PC-9 (cell line): ENCODE data around the gene NAGA. TPM values are rescaled to one million over a fixed set of nuclear protein-coding genes. Genes with fewer than 3 reads are reported as not detected.
"Not testable (repeated sequence)": the region's sequence is repeated elsewhere in the genome, so short reads cannot be mapped to it uniquely, and the experiment has no call there.

Source experiments
- BruUV-seq: library from RNA; stranded (reverse); fragments of 400-500 nt; replicated peaks from 2 replicates; lab custom pipeline; 2021; lab: Mats Ljungman, UMichigan
- CTCF ChIA-PET: fragments of 300-600 bp; sonication (Branson Sonifier 250); formaldehyde crosslinking; loops from one replicate; lab custom pipeline; 2022; ENCODE audit warnings: antibody characterized with exemption; lab: Charles Lee
- POLR2A ChIA-PET: fragments of 300-600 bp; sonication (Branson Sonifier 250); formaldehyde crosslinking; loops from one replicate; lab custom pipeline; 2022; ENCODE audit warnings: antibody characterized with exemption; ENCODE audit not compliant: unreplicated experiment; lab: Charles Lee
- DNase-seq, 2 experiments: peaks; one replicate each; pipeline versions ENCODE4 v3.0.0 to v3.0.0-alpha.2; 2015 to 2022; ENCODE audit warnings: mixed read lengths in 1 of 2
- H2AFZ ChIP-seq: fragments of 200-600 bp; sonication (generic); 2 replicates; pipeline ENCODE4 v1.8.1; 2017; ENCODE audit warnings: antibody characterized with exemption
- H3F3A ChIP-seq: fragments of 200-600 bp; sonication (generic); 2 replicates; pipeline ENCODE4 v1.8.1; 2017; ENCODE audit warnings: antibody characterized with exemption, mild to moderate bottlenecking, low read depth; ENCODE audit not compliant: insufficient read depth
- H3K27ac ChIP-seq: fragments of 200-600 bp; sonication (generic); 2 replicates; pipeline ENCODE4 v1.6.1; 2016; ENCODE audit warnings: mixed run types
- H3K27me3 ChIP-seq: fragments of 200-600 bp; sonication (generic); 2 replicates; pipeline ENCODE4 v1.6.1; 2016; ENCODE audit warnings: low read depth, mixed run types; ENCODE audit not compliant: insufficient read depth
- H3K36me3 ChIP-seq: fragments of 200-600 bp; sonication (generic); 2 replicates; pipeline ENCODE4 v1.6.1; 2016; ENCODE audit warnings: low read depth, mixed run types
- H3K4me1 ChIP-seq: fragments of 200-600 bp; sonication (generic); replicated peaks from 2 replicates; pipeline ENCODE4 v1.6.1; 2016; ENCODE audit warnings: mixed run types; ENCODE audit not compliant: insufficient read depth
- H3K4me2 ChIP-seq: fragments of 200-600 bp; sonication (generic); 2 replicates; pipeline ENCODE4 v1.6.1; 2017; ENCODE audit warnings: mixed run types
- H3K4me3 ChIP-seq: fragments of 200-600 bp; sonication (generic); 2 replicates; pipeline ENCODE4 v1.6.1; 2016; ENCODE audit warnings: mixed run types
- H3K79me2 ChIP-seq: fragments of 200-600 bp; sonication (generic); 2 replicates; pipeline ENCODE4 v1.6.1; 2017; ENCODE audit warnings: low read depth, mixed run types
- H3K9me2 ChIP-seq: fragments of 200-600 bp; sonication (generic); 2 replicates; pipeline ENCODE4 v1.8.1; 2017; ENCODE audit warnings: mild to moderate bottlenecking; ENCODE audit not compliant: insufficient read depth
- H3K9me3 ChIP-seq: fragments of 200-600 bp; sonication (generic); 2 replicates; pipeline ENCODE4 v1.8.1; 2016; ENCODE audit warnings: low read depth; ENCODE audit not compliant: insufficient read depth
- H4K20me1 ChIP-seq: fragments of 200-600 bp; sonication (generic); 2 replicates; pipeline ENCODE4 v1.8.1; 2017; ENCODE audit not compliant: insufficient read depth
- EZH2 ChIP-seq: fragments of 200-600 bp; sonication (generic); IDR thresholded peaks from 2 replicates; pipeline ENCODE4 v1.8.0; 2017; ENCODE audit warnings: antibody characterized with exemption, low read depth
- intact Hi-C: fragments of 100-400 bp; cut with micrococcal nuclease; formaldehyde crosslinking; loops from one replicate; pipeline ENCODE4 v1.10.0; 2022; ENCODE audit not compliant: unreplicated experiment
- total RNA-seq: library from RNA; stranded (reverse); gene quantifications from 2 replicates; pipeline ENCODE4 v1.2.3, GENCODE V29; 2021
- TF ChIP-seq, protein P1 (sequence below): fragments of 200-600 bp; sonication (generic); conservative IDR thresholded peaks from 2 replicates; pipeline ENCODE4 v1.6.1; 2017; ENCODE audit warnings: mixed run types, antibody characterized with exemption, mild to moderate bottlenecking, moderate library complexity

NAGA gene
- total RNA-seq, 1 experiment from 2014 or later, result 15.9 TPM

DNA sequence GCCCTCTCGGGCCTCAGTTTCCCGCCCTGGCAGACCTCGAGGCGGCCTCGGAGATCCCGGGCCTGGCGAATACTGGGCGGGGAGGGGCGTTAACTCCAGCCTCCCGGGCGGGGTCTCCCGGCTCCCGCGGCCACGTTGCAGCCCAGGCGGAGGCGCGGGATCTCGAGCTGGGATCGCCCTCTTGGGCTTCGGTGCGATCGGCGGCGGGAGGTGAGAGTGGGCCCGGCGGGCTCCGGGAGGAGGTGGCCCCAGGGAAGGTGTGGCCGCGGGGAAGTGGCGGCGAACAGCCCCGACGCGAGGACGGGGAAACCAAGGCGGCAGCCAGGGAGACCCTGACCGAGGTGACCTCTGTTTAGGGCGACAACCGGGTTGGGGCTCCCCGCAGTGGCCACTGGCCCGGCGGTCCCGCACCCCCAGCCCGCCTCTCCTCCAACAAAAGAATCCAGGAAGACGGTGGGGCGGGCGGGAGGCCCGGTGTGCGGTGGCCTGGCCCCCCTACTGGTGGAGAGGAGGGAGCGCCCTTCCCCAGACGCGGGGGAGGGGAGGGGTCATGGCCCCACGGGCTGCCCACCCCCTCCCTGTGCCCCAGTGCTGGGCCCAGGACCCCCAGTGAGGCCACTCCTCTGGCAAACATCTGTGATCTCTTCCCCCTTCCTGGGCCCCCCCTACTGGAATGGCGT is 3.7 kb upstream of the NAGA start, which contains the start of gene PHETA2:
TSS of gene PHETA2 (plus strand) at position 117 of the 680 bp plus-strand sequence. CDS start 3,046 bp downstream, outside the sequence.
- Histone ChIP-seq H2AFZ (no peak within 1 kb of the TSS), H4K20me1 (no peaks in the 10 kb centered on the region), H3K36me3 (no peaks in the 10 kb centered on the region), H3K4me2 (no peak within 1 kb of the TSS), H3K9me3 (no peaks in the 10 kb centered on the region; the same call in 1 of the 2 replicates), H3K4me1 (peaks cover 24% of the 10 kb centered on the region), H3K79me2 (no peaks in the 10 kb centered on the region), H3K27ac (no peak within 1 kb of the TSS), H3K4me3 (no peak within 1 kb of the TSS), H3K9me2 (no peaks in the 10 kb centered on the region), H3F3A (peaks cover 14% of the 10 kb centered on the region; the same call in 1 of the 2 replicates), H3K27me3 (no peaks in the 10 kb centered on the region)
- intact Hi-C loops, result loop anchor here (10.0 kb wide), 1 partner anchor 129 kb away; the partner anchor contains the start of gene CENPM
- no TSS peak for BruUV-seq
- CTCF ChIA-PET, result no interaction called here
- no peak for TF ChIP-seq EZH2
- TF ChIP-seq, protein P1, sequence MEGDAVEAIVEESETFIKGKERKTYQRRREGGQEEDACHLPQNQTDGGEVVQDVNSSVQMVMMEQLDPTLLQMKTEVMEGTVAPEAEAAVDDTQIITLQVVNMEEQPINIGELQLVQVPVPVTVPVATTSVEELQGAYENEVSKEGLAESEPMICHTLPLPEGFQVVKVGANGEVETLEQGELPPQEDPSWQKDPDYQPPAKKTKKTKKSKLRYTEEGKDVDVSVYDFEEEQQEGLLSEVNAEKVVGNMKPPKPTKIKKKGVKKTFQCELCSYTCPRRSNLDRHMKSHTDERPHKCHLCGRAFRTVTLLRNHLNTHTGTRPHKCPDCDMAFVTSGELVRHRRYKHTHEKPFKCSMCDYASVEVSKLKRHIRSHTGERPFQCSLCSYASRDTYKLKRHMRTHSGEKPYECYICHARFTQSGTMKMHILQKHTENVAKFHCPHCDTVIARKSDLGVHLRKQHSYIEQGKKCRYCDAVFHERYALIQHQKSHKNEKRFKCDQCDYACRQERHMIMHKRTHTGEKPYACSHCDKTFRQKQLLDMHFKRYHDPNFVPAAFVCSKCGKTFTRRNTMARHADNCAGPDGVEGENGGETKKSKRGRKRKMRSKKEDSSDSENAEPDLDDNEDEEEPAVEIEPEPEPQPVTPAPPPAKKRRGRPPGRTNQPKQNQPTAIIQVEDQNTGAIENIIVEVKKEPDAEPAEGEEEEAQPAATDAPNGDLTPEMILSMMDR, result no peak
- POLR2A ChIA-PET, result no interaction called here
- peak in 1 of 2 experiments; percentile 29 for DNase-seq

DNA sequence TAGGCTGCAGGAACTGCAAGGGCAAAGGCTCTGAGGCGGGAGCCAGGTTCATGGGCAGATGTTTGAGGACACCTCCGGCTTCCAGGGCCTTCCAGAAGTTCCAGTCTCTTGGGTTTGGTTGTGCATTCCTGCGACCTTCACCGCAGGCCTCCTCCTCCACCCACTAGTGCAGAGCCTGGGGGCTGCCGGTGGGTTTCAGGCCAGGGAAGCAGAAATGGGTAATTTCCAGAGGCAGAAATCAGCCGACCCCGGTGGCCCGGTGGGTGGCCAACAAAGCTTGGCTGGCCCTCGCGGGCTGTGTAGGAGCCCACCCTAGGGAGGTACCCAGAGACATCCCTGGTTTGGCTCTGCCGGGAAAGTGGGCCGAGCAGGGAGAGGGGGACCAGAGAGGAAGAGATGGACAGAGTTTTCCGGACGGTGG is 3.0 kb upstream of the NAGA start:
- H3F3A ChIP-seq, result peaks cover 14% of the 10 kb centered on the region; the same call in 1 of the 2 replicates
- no peak overlapping the region for H3K27ac ChIP-seq
- no TSS peak for BruUV-seq
- peaks cover 18% of the 10 kb centered on the region for H3K4me1 ChIP-seq
- H2AFZ ChIP-seq, result no peak overlapping the region
- no peaks in the 10 kb centered on the region for H3K36me3 ChIP-seq
- TF ChIP-seq, protein P1, result no peak
- no peak for TF ChIP-seq EZH2
- intact Hi-C loops, result loop anchor here (10.0 kb wide), 1 partner anchor 129 kb away; the partner anchor contains the start of gene CENPM
- DNase-seq, result no peak
- no peaks in the 10 kb centered on the region; the same call in 1 of the 2 replicates for H3K9me3 ChIP-seq
- ChIA-PET POLR2A (no interaction called here), CTCF (no interaction called here)
- no peaks in the 10 kb centered on the region for H3K27me3 ChIP-seq
- H3K79me2 ChIP-seq, result no peaks in the 10 kb centered on the region
- no peaks in the 10 kb centered on the region for H4K20me1 ChIP-seq
- H3K4me3 ChIP-seq, result no peak overlapping the region
- no peak overlapping the region for H3K4me2 ChIP-seq
- H3K9me2 ChIP-seq, result no peaks in the 10 kb centered on the region

DNA sequence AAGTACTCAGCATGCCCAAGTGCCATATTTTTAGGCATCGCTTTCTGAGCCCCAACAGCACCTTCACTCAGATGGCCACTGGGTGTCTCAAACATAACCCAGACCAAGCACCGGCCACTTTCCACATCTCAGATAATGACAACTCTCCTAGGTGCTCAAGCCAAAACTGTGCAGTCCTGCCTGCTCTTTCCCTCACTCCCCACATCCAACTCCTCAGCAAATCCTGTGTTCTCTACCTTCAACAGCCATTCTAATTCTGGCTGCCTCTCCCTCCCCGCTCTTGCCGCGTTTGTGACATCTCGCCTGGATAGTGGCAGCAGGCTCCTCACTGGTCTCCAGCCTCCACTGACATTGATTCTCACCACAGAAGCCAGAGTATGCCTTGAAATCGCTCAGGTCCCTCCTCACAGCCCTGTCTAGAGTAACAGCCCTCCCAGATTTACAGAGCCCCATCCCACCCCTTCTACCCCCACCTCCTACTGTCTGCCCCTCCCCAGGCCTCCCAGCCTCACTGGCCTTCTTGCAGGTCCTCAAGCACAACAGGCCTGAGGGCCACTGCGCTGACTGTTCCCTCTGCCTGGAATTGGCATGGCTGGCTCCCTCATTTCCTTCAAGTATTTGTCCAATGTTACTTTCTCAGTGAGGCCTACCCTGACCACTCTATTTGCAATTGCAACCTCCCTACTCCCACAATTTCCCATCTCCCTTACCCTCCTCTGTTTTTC is 2.2 kb upstream of the NAGA start:
- Histone ChIP-seq H3K4me3 (no peak overlapping the region), H3K9me2 (no peaks in the 10 kb centered on the region), H3K9me3 (no peaks in the 10 kb centered on the region; the same call in 1 of the 2 replicates), H3K4me1 (peaks cover 16% of the 10 kb centered on the region), H2AFZ (no peak overlapping the region), H3K4me2 (no peak overlapping the region), H4K20me1 (no peaks in the 10 kb centered on the region), H3K79me2 (no peaks in the 10 kb centered on the region), H3K27ac (no peak overlapping the region), H3K36me3 (no peaks in the 10 kb centered on the region), H3F3A (peaks cover 10% of the 10 kb centered on the region; the same call in 1 of the 2 replicates), H3K27me3 (no peaks in the 10 kb centered on the region)
- BruUV-seq, result no TSS peak
- no peak for DNase-seq
- ChIA-PET POLR2A (no interaction called here), CTCF (no interaction called here)
- TF ChIP-seq, protein P1, result no peak
- TF ChIP-seq EZH2, result no peak
- intact Hi-C loops, result loop anchor here (10.0 kb wide), 1 partner anchor 128 kb away; the partner anchor contains the start of gene CENPM

DNA sequence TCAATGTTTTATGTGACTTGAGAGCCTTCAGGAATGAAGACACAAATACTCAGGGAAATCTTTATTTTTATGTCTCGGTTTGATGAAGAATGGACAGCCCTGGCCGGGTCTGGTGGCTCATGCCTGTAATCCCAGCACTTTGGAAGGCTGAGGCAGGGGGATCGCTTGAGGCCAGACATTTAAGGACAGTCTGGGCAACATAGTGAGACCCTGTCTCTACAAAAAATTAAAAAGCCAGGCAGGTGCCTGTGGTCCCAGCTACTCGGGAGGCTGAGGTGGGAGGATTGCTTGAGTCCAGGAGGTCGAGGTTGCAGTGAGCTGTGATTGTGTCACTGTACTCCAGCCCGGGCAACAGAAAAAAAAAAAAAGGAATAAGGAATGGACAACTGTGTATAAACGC is 896 bp upstream of the NAGA start:
- H3K9me3 ChIP-seq, H3K9me2 ChIP-seq, H3K79me2 ChIP-seq, CTCF ChIA-PET, H3K36me3 ChIP-seq, H3K27me3 ChIP-seq, DNase-seq, H3F3A ChIP-seq, BruUV-seq, H4K20me1 ChIP-seq: not testable (repeated sequence)
- peak overlapping the region; percentile 83 for H3K4me2 ChIP-seq
- intact Hi-C loops, result loop anchor here (2.0 to 10.0 kb wide), 2 partner anchors 73 to 127 kb away; partner anchors contain the start of genes CENPM and WBP2NL
- peak overlapping the region; percentile 59; the same call in 1 of the 2 replicates for H3K4me3 ChIP-seq
- H3K27ac ChIP-seq, result peak overlapping the region; percentile 42; the same call in 1 of the 2 replicates
- POLR2A ChIA-PET, result interaction anchor here (0.5 to 0.6 kb wide), 2 partner anchors 125 to 360 kb away, joined by 3 to 4 read pairs; no protein-coding TSS in a partner anchor
- H3K4me1 ChIP-seq, result peaks cover 16% of the 10 kb centered on the region
- peak overlapping the region; percentile 86 for H2AFZ ChIP-seq
